GM19351 (cell line): ENCODE results near the gene NDUFAB1.
"Not testable (repeated sequence)": the region's sequence is repeated elsewhere in the genome, so short reads cannot be mapped to it uniquely, and the experiment has no call there.

Experiments used
- ATAC-seq: cut with Tn5 transposase; IDR thresholded peaks from one replicate; pipeline ENCODE4 v1.9.1; 2021; ENCODE audit warnings: mild to moderate bottlenecking, moderate library complexity; ENCODE audit not compliant: unreplicated experiment

The NDUFAB1 gene

GRCh38 chr16:23584186-23585076 is 11.7 kb downstream of the NDUFAB1 start:
- no peak for ATAC-seq

- ATAC-seq: not testable (repeated sequence)
Observed at GRCh38 chr16:23583271-23583670, 12.8 kb downstream of the NDUFAB1 start.

- ATAC-seq: no peak
Observed at GRCh38 chr16:23581764-23582163, 14.4 kb downstream of the NDUFAB1 start.

- ATAC-seq: no peak
Observed at GRCh38 chr16:23580391-23580790, 15.7 kb downstream of the NDUFAB1 start.

GRCh38 chr16:23579371-23579770 is 16.7 kb downstream of the NDUFAB1 start:
- ATAC-seq: no peak

GRCh38 chr16:23578101-23578830 is 17.9 kb downstream of the NDUFAB1 start:
- no peak for ATAC-seq

GRCh38 chr16:23577493-23577892 is 18.6 kb downstream of the NDUFAB1 start:
- no peak for ATAC-seq

GRCh38 chr16:23575834-23576233 is 20.3 kb downstream of the NDUFAB1 start:
- no peak for ATAC-seq

- no peak for ATAC-seq
Observed at GRCh38 chr16:23573817-23574216, 22.3 kb downstream of the NDUFAB1 start.

- no peak for ATAC-seq
Observed at GRCh38 chr16:23572394-23572793, 23.7 kb downstream of the NDUFAB1 start.

- ATAC-seq: no peak
Observed at GRCh38 chr16:23571895-23572294, 24.2 kb downstream of the NDUFAB1 start.

- no peak for ATAC-seq
Observed at GRCh38 chr16:23570992-23571632, 25.0 kb downstream of the NDUFAB1 start.

- ATAC-seq: no peak
Observed at GRCh38 chr16:23567602-23568001, 28.5 kb downstream of the NDUFAB1 start.

- ATAC-seq: no peak
Observed at GRCh38 chr16:23566724-23567123, 29.4 kb downstream of the NDUFAB1 start.

GRCh38 chr16:23564575-23565363 is 31.3 kb downstream of the NDUFAB1 start:
- ATAC-seq: no peak

- ATAC-seq: no peak
Observed at GRCh38 chr16:23563186-23563585, 32.9 kb downstream of the NDUFAB1 start.

GRCh38 chr16:23562505-23562904 is 33.6 kb downstream of the NDUFAB1 start:
- ATAC-seq: no peak

- ATAC-seq: no peak
Observed at GRCh38 chr16:23561586-23561985, 34.5 kb downstream of the NDUFAB1 start.

GRCh38 chr16:23557779-23558702 is 38.1 kb downstream of the NDUFAB1 start:
- peak; percentile 6 for ATAC-seq
